ENCODE data around the gene MAP2K5. TPM values are rescaled to one million over a fixed set of nuclear protein-coding genes. Genes with fewer than 3 reads are reported as not detected.

The MAP2K5 gene
- total and polyA plus RNA-seq, 10 of the 15 experiments (the other 5 are each of a cell fraction or from before 2014, with no cell fraction given): 1.3 to 19.4 (median 9.6) TPM

- intact Hi-C loops (cut with micrococcal nuclease; ENCODE audit: unreplicated experiment): no loop called here
- WGBS (ENCODE audit: insufficient coverage, insufficient replicate concordance, low lambda C conversion rate, missing lambda C conversion rate): 58% methylated on average over 4 of the region's 4 CpGs
- Histone ChIP-seq H3K27ac (ENCODE audit: control insufficient read depth, insufficient read depth) (no peak overlapping the region), H3K27me3 (replicated peaks in 1 of 2; ENCODE audit: control insufficient read depth in 2 of 2, insufficient read depth in 2 of 2, low read length in 1 of 2) (no peaks in the 10 kb centered on the region), H3K36me3 (ENCODE audit: control insufficient read depth in 2 of 2, insufficient read depth in 2 of 2, low read length in 1 of 2) (no peaks in the 10 kb centered on the region; a peak in 1 of 4 replicates), H3K9ac (ENCODE audit: control insufficient read depth, insufficient read depth, low read length) (no peak overlapping the region), H3K9me3 (replicated peaks; ENCODE audit: control insufficient read depth, insufficient read depth, low read length) (no peaks in the 10 kb centered on the region), H3K4me1 (ENCODE audit: control insufficient read depth, insufficient read depth, low read length) (peaks cover 8% of the 10 kb centered on the region), H2AFZ (ENCODE audit: control insufficient read depth, low read depth, low read length) (no peak overlapping the region), H3K4me2 (ENCODE audit: control insufficient read depth, insufficient read depth) (no peak overlapping the region), H3K79me2 (ENCODE audit: control insufficient read depth, insufficient read depth, low read length) (no peaks in the 10 kb centered on the region), H3K4me3 (no peak overlapping the region), H4K20me1 (ENCODE audit: control insufficient read depth, insufficient read depth) (no peaks in the 10 kb centered on the region)
- no TSS peak for BruUV-seq (replicated peaks)
- no peak for TF ChIP-seq MAX (IDR thresholded peaks at IDR 0.05; ENCODE audit: low read depth, low read length)
- TF ChIP-seq SMARCA5 (IDR thresholded peaks at IDR 0.05): no peak
- no peak for TF ChIP-seq IRF5 (IDR thresholded peaks at IDR 0.05; ENCODE audit: borderline replicate concordance)
- no peak for TF ChIP-seq EP300 (IDR thresholded peaks at IDR 0.05; ENCODE audit: borderline replicate concordance in 1 of 2, control insufficient read depth in 1 of 2, low read depth in 2 of 2, low read length in 2 of 2)
- TF ChIP-seq JUNB (IDR thresholded peaks at IDR 0.05): no peak
- TF ChIP-seq CBX3 (IDR thresholded peaks at IDR 0.05; ENCODE audit: borderline replicate concordance, low read depth): no peak
- TF ChIP-seq YY1 (IDR thresholded peaks at IDR 0.05; ENCODE audit: low read depth, low read length): no peak
- TF ChIP-seq IRF4 (IDR thresholded peaks at IDR 0.05; ENCODE audit: low read depth, low read length): no peak
- no peak for TF ChIP-seq ZNF217 (IDR thresholded peaks at IDR 0.05)
- no peak for TF ChIP-seq USF2 (IDR thresholded peaks at IDR 0.05; ENCODE audit: borderline replicate concordance, low read depth, low read length)
- TF ChIP-seq MYC (IDR thresholded peaks at IDR 0.05; ENCODE audit: insufficient read depth, insufficient read length, insufficient replicate concordance, low read length, severe bottlenecking): no peak
- TF ChIP-seq CTCF (IDR thresholded peaks at IDR 0.05 in 2 of 3, conservative IDR thresholded peaks at IDR 0.05 in 1 of 3; ENCODE audit: control insufficient read depth in 2 of 3, extremely low read depth in 1 of 3, insufficient read depth in 1 of 3, low read depth in 3 of 3, low read length in 3 of 3): no peak
- ChIA-PET SMC1A (ENCODE audit: uncharacterized antibody, unreplicated experiment) (interaction anchor here (1.0 to 2.5 kb wide), 7 partner anchors 10 to 281 kb away, joined by 3 to 12 read pairs (median 4); no protein-coding TSS in a partner anchor), POLR2A (interaction anchor here (1.0 to 1.8 kb wide), 2 partner anchors 23 to 208 kb away, joined by 3 to 4 read pairs; no protein-coding TSS in a partner anchor), RAD21 (ENCODE audit: unreplicated experiment) (interaction anchor here (0.9 to 1.4 kb wide), 3 partner anchors 23 to 47 kb away, joined by 3 to 4 read pairs (median 3); no protein-coding TSS in a partner anchor), CTCF (interaction anchor here (1.2 to 1.8 kb wide), 5 partner anchors 10 to 301 kb away, joined by 3 to 5 read pairs (median 3); no protein-coding TSS in a partner anchor)
- peak; percentile 36; the same call in 2 of the 3 replicates for ATAC-seq
- DNase-seq (ENCODE audit: low read depth, low spot score): no peak
- in situ Hi-C loops (cut with MboI): no loop called here
- no peak for FAIRE-seq
Observed at GRCh38 chr15:67738056-67738455, 195.6 kb downstream of the MAP2K5 start.

Data from GM12878 (cell line).